Neural cell (in vitro differentiated cells): Measurements from ENCODE around the gene RAD50. TPM values are rescaled to one million over a fixed set of nuclear protein-coding genes. Genes with fewer than 3 reads are reported as not detected.

Source experiments
- H2AFZ ChIP-seq: fragments of 200-600, 300-800 bp; sonication (generic), shearing (Covaris generic); 2 replicates; pipeline ENCODE4 v1.6.0; 2014; ENCODE audit warnings: low read depth, mild to moderate bottlenecking, antibody characterized with exemption, low read length, moderate library complexity
- H3F3A ChIP-seq: fragments of 200-600 bp; shearing (Covaris generic); 2 replicates; pipeline ENCODE4 v1.6.1; 2016; ENCODE audit warnings: mild to moderate bottlenecking, moderate library complexity, mixed read lengths, antibody characterized with exemption, low read length; ENCODE audit not compliant: insufficient read depth, poor library complexity, severe bottlenecking
- H3K27ac ChIP-seq: fragments of 200-600, 300-800 bp; sonication (generic), shearing (Covaris generic); 2 replicates; pipeline ENCODE4 v1.5.1; 2014; ENCODE audit warnings: mild to moderate bottlenecking, low read length, moderate library complexity
- H3K27me3 ChIP-seq: fragments of 300-800, 200-600 bp; sonication (generic), shearing (Covaris generic); 2 replicates; pipeline ENCODE4 v1.6.0; 2014; ENCODE audit warnings: mild to moderate bottlenecking, low read depth, low read length, moderate library complexity; ENCODE audit not compliant: insufficient read depth
- H3K36me3 ChIP-seq: fragments of 300-800, 200-600 bp; sonication (generic), shearing (Covaris generic); 2 replicates; pipeline ENCODE4 v1.5.1; 2014; ENCODE audit warnings: mild to moderate bottlenecking, antibody characterized with exemption, low read length, moderate library complexity; ENCODE audit not compliant: insufficient read depth
- H3K4me2 ChIP-seq: fragments of 300-800, 200-600 bp; sonication (generic), shearing (Covaris generic); 2 replicates; pipeline ENCODE4 v1.6.0; 2014; ENCODE audit warnings: mild to moderate bottlenecking, low read length
- H3K4me3 ChIP-seq: fragments of 300-800, 200-600 bp; sonication (generic), shearing (Covaris generic); 2 replicates; pipeline ENCODE4 v1.5.1; 2014; ENCODE audit warnings: mild to moderate bottlenecking, low read length, moderate library complexity
- H3K79me2 ChIP-seq: fragments of 200-600 bp; shearing (Covaris generic); replicated peaks from 2 replicates; pipeline ENCODE4 v1.6.0; 2014; ENCODE audit warnings: mild to moderate bottlenecking, low read length, moderate library complexity; ENCODE audit not compliant: insufficient read depth
- H3K9ac ChIP-seq: fragments of 300-800, 200-600 bp; sonication (generic), shearing (Covaris generic); 2 replicates; pipeline ENCODE4 v1.6.1; 2016; ENCODE audit warnings: mild to moderate bottlenecking, low read length, mixed read lengths
- H3K9me2 ChIP-seq: fragments of 200-600 bp; shearing (Covaris generic); 2 replicates; pipeline ENCODE4 v1.6.1; 2016; ENCODE audit warnings: mild to moderate bottlenecking, low read length, mixed read lengths; ENCODE audit not compliant: insufficient read depth
- H3K9me3 ChIP-seq: fragments of 200-600, 300-800 bp; sonication (generic), shearing (Covaris generic); 2 replicates; pipeline ENCODE4 v1.6.1; 2016; ENCODE audit warnings: mild to moderate bottlenecking, mixed run types, low read length, moderate library complexity, mixed read lengths
- H4K20me1 ChIP-seq: fragments of 200-600 bp; shearing (Covaris generic); 2 replicates; pipeline ENCODE4 v1.6.1; 2016; ENCODE audit warnings: mild to moderate bottlenecking, mixed run types; ENCODE audit not compliant: insufficient read depth
- CTCF ChIP-seq: fragments of 450-650 bp; IDR thresholded peaks from 2 replicates; pipeline ENCODE4 v1.5.1; 2014; ENCODE audit warnings: antibody characterized with exemption, mild to moderate bottlenecking, moderate library complexity; ENCODE audit not compliant: poor library complexity, severe bottlenecking
- EP300 ChIP-seq: fragments of 450-650 bp; conservative IDR thresholded peaks from 2 replicates; pipeline ENCODE4 v1.6.1; 2014; ENCODE audit warnings: antibody characterized with exemption, mild to moderate bottlenecking, moderate library complexity; ENCODE audit not compliant: poor library complexity, severe bottlenecking
- EZH2 ChIP-seq: fragments of 200-600, 300-800 bp; shearing (Covaris generic), sonication (generic); IDR thresholded peaks from 2 replicates; pipeline ENCODE4 v1.6.1; 2014; ENCODE audit warnings: antibody characterized with exemption, low read length, borderline replicate concordance, mild to moderate bottlenecking; ENCODE audit not compliant: insufficient read depth, poor library complexity, severe bottlenecking
- MXI1 ChIP-seq: fragments of 450-650 bp; conservative IDR thresholded peaks from 2 replicates; pipeline ENCODE4 v1.6.1; 2014; ENCODE audit warnings: antibody characterized with exemption, mild to moderate bottlenecking; ENCODE audit not compliant: poor library complexity, severe bottlenecking
- POLR2AphosphoS5 ChIP-seq: IDR thresholded peaks from 2 replicates; pipeline ENCODE4 v1.6.1; 2012
- REST ChIP-seq: IDR thresholded peaks from 2 replicates; pipeline ENCODE4 v1.6.1; 2012; ENCODE audit warnings: borderline replicate concordance
- SMC3 ChIP-seq: fragments of 450-650 bp; conservative IDR thresholded peaks from 2 replicates; pipeline ENCODE4 v1.6.1; 2014; ENCODE audit warnings: antibody characterized with exemption, mild to moderate bottlenecking, moderate library complexity; ENCODE audit not compliant: poor library complexity
- TAF1 ChIP-seq: IDR thresholded peaks from 2 replicates; pipeline ENCODE4 v1.6.1; 2012; ENCODE audit warnings: low read depth
- polyA plus RNA-seq: library from polyadenylated mRNA; depleted of rRNA; stranded (reverse); fragments of >200 nt; gene quantifications from 2 replicates; pipeline ENCODE4 v1.2.3, GENCODE V29; 2014

The RAD50 gene
- polyA plus RNA-seq, 1 donor from 2014 or later = 6.7 TPM

DNA sequence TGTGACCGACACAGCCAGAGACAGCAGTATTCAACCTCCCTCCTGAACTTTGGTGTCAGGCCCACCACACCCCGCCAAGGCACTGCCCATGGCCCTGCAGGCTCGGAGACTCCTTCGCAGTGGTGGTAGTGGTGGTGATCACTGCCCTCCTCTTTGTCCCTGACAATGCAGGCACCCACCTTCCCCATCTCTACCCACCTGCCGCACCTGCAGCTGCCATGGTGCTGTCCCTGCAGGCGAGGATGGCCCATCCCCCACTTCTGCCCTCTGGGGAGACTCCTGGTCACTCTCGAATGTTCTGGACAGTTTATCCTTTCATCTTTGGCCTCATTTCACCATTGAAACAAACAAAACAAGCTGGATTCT lies 112.7 kb downstream of the RAD50 start:
- Histone ChIP-seq H3K4me2 (no peak overlapping the region), H3K9me2 (no peaks in the 10 kb centered on the region), H3K27me3 (no peaks in the 10 kb centered on the region), H3K36me3 (no peaks in the 10 kb centered on the region), H3K27ac (no peak overlapping the region), H3F3A (no peaks in the 10 kb centered on the region), H2AFZ (no peak overlapping the region), H3K9ac (no peak overlapping the region), H3K4me3 (no peak overlapping the region), H4K20me1 (no peaks in the 10 kb centered on the region), H3K79me2 (no peaks in the 10 kb centered on the region), H3K9me3 (no peaks in the 10 kb centered on the region)
- TF ChIP-seq MXI1 (no peak), EP300 (no peak), POLR2AphosphoS5 (no peak), EZH2 (no peak)

GRCh38 chr5:132669966-132670882 lies 113.4 kb downstream of the RAD50 start:
- Histone ChIP-seq H3K9me3 (no peaks in the 10 kb centered on the region), H3F3A (no peaks in the 10 kb centered on the region), H3K27ac (no peak overlapping the region), H3K4me3 (no peak overlapping the region), H3K79me2 (no peaks in the 10 kb centered on the region), H3K9me2 (no peaks in the 10 kb centered on the region), H4K20me1 (no peaks in the 10 kb centered on the region), H3K4me2 (no peak overlapping the region), H2AFZ (no peak overlapping the region), H3K27me3 (no peaks in the 10 kb centered on the region), H3K36me3 (no peaks in the 10 kb centered on the region), H3K9ac (no peak overlapping the region)
- no peak for TF ChIP-seq TAF1
- no peak for TF ChIP-seq SMC3
- TF ChIP-seq CTCF = no peak
- TF ChIP-seq REST = no peak

GRCh38 chr5:132671000-132671399 lies 114.2 kb downstream of the RAD50 start:
- Histone ChIP-seq H4K20me1 (no peaks in the 10 kb centered on the region), H3K4me2 (no peak overlapping the region), H3F3A (no peaks in the 10 kb centered on the region), H3K79me2 (no peaks in the 10 kb centered on the region), H3K4me3 (no peak overlapping the region), H2AFZ (no peak overlapping the region), H3K27ac (no peak overlapping the region), H3K9me3 (no peaks in the 10 kb centered on the region), H3K36me3 (no peaks in the 10 kb centered on the region), H3K27me3 (no peaks in the 10 kb centered on the region), H3K9me2 (no peaks in the 10 kb centered on the region), H3K9ac (no peak overlapping the region)
- TF ChIP-seq TAF1 (no peak), POLR2AphosphoS5 (no peak), REST (no peak)
